ENCODE measurements around the gene OR14J1.
"Not testable (repeated sequence)": the region's sequence is repeated elsewhere in the genome, so short reads cannot be mapped to it uniquely, and the experiment has no call there.

OR14J1 gene, protein sequence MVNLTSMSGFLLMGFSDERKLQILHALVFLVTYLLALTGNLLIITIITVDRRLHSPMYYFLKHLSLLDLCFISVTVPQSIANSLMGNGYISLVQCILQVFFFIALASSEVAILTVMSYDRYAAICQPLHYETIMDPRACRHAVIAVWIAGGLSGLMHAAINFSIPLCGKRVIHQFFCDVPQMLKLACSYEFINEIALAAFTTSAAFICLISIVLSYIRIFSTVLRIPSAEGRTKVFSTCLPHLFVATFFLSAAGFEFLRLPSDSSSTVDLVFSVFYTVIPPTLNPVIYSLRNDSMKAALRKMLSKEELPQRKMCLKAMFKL

DNA sequence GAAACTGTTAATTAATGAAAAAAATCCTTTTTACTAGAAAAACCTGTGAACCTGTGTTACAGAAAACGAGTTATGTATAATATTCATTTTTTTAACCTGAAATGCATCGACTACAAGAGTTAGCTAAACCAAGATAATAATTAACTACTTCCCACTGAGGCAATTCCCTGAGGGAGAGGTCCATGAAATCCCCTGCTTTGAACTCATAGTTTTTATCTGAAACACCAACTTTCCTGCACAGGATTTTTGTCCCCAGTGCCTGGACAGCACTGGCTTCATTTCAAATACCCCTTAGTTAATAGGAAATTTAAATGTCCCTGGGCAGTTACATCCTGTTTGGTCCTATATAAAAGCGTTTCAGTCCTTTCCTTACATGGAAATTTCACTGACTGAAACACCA lies at the start of gene OR14J1:
Gene OR14J1, plus strand, starts transcription at position 386 of the 400 bp plus-strand sequence. CDS start 4,989 bp downstream, outside the sequence.
- no peak for DNase-seq (ENCODE audit: low read depth)

DNA sequence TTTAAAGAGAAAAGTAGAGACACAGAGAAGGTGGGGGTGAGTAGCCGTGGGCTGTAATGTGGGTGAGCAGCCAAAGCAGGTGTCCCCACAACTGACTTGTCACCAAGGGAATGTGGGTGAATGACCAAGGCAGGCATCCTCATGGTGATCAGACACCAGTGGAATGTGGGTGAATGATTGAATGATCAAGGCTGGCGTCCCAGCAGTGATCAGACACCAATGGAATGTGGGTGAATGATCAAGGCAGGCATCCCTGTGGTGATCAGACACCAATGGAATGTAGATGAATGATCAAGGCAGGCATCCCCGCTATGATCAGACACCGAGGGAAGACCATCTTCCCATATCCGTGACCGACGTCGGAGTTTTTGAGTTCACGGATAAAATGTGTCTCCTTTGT lies 49.8 kb upstream of the OR14J1 start:
- no peak for DNase-seq (ENCODE audit: low read depth)

DNA sequence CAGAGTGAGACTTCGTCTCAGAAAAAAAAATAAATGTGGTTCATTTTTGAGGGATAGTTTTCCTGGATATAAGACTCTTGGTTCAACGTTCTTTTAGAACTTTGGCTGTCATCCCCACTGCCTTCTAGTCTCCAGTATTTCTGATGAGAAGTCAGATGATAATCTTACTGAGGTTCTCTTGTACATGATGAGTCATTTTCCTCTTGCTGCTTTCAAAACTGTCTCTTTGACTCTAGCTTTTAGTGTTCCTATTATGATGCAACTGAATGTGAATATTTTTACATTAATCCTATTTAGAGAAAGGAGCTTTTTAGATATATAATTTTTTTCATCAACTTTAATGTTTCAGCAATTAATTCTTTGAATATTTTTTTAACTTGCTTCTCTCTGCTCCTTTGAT lies 46.0 kb upstream of the OR14J1 start:
- no peak for DNase-seq (ENCODE audit: low read depth)

DNA sequence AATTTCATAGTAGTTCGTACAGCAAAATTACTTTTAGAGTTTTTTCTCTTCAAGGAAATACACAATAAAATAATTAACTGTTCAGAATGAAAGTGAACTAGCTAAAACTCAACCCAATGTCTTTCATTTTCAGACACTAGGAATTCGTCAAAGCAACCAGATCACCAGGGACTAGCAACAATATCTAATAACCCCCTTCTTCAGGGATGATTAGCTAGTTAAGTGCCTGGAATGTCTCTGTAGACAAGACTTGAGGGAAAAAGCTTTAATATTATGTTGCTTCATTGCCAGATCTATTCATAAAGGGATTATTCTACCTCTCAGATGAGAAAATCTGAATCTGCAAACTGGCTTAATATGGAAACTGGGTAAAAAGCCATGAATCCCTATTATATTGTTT lies 41.8 kb upstream of the OR14J1 start:
- no peak for DNase-seq (ENCODE audit: low read depth)

DNA sequence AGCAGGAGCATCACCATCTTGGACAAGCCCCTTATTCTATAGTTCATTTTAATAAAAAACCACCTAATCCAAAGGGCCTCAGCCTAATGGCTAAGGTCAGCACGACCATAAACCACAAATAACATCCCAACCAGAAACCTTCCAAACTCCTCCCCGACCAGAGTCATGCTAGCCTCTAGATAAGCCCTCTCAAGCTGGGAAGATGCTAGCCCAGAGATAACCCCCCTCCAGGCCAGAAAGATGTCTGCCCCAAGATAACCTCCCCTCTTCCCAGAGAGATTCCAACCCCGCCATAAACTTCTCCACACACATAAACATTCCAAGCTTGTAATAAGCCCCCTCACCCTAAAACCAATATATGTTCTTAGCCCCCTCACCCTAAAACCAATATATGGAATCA lies 38.5 kb upstream of the OR14J1 start:
- no peak for DNase-seq (ENCODE audit: low read depth)

DNA sequence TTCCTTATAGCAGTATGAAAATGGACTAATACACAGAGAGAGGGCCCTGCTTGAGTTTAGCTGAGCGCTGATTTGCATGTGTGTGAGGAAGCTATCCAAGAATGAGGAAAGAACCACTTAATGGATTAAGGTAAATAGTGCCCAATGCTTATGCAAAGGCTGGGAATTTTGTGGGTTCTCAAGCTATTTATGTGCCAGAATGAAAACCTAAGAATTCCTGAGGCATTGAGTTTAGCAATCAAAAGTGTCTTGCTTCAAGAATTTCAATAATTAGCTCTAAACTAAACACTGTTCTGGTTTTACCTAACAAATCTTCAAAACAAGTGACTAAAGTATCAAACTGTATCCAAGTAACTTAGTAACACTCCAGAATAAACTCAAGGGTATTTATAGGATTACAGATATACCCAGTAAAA lies 7.0 kb upstream of the OR14J1 start:
- no peak for DNase-seq (ENCODE audit: low read depth)

DNA sequence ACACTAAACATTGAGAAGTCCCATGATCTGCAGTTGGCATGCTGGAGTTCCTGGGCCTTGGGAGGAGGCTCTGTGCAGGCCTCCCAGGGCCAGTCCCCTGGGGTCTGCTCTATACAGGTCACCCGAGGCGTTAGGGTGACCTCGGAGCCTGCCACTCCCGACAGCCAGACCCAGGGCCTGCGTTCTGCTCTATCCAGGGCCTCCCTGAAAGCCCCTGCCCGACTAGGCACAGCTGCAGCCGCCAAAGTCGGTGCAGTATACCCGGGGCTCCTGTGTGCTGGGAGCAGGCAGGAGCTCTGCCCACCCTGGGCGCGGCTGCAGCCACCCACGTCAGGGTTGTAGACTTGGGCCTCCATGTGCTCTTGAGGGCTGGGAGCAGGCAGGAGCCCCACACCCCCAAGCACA lies 6.3 kb upstream of the OR14J1 start:
- no peak for DNase-seq (ENCODE audit: low read depth)

DNA sequence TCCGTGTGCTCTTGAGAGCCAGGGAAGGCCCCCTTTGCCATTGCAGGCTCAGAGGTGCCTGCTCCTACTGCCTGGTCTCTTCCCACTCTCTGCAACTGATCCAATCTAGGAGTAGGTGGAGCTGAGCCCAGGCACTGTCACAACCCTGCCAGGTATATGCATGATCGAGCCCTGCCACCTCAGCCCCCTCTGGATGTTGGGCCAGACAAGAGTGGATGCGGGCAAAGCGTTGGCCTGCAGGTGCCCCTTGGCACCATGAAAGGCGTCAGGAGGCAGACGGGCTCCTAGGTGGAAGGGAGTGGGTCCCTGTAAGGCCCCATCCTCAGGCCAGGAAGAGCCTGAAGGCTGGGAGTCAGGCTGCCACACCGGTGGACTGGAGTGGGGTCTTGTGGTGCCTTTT lies 5.9 kb upstream of the OR14J1 start:
- DNase-seq (ENCODE audit: low read depth) = no peak

DNA sequence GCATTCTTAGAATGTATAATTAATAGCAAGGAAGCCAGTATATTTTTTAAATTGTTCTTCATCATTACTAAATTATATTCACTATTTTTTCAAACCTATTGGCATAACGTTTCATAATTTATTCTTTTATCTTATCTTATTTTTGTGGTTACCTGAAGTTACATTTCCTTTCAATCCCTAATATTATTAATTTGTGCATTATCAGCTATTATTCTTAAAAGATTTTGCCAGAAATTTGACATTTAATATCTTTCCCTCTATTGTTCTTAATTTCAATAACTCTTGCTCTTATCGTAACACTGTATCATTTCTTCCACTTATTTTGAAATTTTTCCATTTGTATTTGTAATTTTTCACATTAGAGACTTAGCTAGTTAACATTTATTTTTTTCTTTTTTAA lies 18.4 kb downstream of the OR14J1 start:
- DNase-seq (ENCODE audit: low read depth) = no peak

DNA sequence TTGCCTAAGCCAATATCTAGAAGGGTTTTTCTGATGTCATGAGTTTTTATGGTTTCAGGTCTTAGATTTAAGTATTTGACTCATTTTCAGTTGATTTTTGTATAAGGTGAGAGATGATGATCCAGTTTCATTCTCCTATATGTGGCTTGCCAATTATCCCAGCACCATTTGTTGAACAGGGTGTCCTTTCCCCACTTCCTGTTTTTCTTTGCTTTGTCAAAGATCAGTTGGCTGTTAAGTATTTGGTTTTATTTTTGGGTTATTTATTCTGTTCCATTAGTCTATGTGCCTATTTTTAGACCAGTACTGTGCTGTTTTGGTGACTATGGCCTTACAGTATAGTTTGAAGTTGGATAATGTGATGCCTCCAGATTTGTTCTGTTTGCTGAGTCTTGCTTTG lies 21.8 kb downstream of the OR14J1 start:
- not testable (repeated sequence) for DNase-seq (ENCODE audit: low read depth)

DNA sequence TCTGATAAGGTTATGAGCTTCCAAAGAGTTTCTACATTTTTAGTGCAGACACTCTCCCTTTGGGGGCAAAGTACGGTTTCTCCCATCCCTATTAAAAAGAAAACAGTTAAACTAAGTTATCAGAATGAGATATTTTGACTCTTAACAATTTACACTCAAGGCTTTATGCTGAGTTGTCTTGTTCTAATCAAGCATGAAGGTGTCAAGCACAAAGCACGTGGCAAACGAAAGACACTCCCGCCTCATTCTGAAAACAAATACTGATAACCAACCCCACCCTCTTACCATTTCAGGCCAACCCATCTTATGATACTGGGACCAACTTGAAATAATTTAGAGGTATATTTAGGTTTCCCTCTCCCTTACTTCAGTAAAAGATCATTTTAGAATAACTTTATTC lies 24.3 kb downstream of the OR14J1 start:
- no peak for DNase-seq (ENCODE audit: low read depth)

DNA sequence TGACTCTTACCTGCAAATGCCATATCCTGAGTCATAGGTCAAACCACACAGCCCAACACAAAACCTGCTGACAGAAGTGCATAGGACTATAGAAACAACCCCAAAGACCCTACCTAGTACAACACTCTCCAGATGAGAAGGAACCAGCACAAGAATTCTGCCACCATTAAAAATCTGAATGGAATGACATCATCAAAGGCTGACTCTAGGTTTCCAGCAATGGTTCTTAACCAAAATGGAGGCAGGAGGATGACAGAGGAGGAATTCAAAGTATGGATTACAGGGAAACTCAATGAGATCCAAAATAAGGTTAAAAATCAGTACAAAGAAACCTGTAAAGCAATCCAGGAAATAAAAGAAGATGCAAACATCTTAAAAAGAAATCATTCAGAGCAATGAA lies 31.2 kb downstream of the OR14J1 start:
- no peak for DNase-seq (ENCODE audit: low read depth)

DNA sequence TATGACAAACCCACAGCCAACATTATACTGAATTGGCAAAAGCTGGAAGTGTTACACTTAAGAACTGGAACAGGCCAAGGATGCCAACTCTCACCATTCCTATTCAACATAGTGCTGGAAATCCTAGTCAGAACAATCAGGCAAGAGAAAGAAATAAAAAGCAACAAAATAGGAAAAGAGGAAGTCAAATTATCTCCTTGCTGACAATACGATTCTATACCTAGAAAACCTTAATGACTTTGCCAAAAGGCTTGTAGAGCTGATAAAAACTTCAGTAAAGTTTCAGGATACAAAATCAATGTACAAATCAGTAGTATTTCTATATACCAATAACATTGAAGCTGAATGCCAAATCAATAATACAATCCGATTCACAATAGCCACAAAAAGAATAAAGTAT lies 34.8 kb downstream of the OR14J1 start:
- no peak for DNase-seq (ENCODE audit: low read depth)

DNA sequence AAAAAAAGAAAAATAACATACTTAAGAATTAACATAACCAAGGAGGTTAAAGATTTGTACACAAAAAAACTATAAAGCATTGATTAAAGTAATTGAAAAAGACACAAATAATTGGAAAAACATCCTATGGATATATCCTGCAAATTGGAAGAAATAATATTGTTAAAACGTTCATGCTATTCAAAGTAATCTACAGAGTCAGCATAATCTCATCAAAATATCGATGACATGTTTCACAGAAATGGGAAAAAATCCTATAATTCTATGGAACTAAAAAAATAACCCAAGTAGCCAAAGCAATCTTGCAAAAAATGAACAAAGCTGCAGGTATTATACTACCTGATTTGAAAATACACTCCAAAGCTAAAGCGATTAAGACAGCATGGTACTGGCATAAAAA lies 43.9 kb downstream of the OR14J1 start:
- no peak for DNase-seq (ENCODE audit: low read depth)

DNA sequence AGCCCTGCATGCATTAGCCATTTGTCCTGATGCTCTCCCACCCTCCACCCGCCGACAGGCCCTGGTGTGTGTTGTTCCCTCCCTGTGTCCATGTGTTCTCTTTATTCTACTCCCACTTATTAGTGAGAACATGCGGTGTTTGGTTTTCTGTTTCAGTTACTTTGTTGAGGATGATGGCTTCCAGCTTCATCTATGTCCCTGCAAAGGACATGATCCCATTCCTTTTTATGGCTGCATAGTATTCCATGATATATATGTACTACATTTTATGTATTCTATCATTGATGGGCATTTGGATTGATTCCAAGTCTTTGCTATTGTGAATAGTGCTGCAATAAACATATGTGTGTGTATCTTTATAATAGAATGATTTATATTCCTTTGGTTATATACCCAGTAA lies 47.8 kb downstream of the OR14J1 start:
- DNase-seq (ENCODE audit: low read depth) = not testable (repeated sequence)

DNA sequence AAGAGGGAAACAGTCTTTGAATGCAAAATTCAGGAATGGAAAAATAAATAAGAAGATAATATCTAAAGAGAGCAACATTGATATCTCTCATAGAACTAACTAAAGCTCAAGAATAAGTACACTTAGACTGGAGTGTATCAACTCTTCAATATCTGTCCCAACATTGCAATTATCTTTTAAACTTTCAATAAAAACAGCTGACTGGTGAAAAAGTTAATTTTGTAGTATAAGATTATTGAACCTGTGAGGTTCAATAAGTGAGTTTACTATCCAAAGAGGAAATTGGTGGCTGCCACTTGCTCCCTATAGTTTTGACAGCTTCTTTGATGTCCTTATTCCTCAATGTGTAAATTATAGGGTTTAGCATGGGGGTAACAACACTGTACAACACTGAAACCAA lies 53.5 kb downstream of the OR14J1 start:
- no peak for DNase-seq (ENCODE audit: low read depth)

DNA sequence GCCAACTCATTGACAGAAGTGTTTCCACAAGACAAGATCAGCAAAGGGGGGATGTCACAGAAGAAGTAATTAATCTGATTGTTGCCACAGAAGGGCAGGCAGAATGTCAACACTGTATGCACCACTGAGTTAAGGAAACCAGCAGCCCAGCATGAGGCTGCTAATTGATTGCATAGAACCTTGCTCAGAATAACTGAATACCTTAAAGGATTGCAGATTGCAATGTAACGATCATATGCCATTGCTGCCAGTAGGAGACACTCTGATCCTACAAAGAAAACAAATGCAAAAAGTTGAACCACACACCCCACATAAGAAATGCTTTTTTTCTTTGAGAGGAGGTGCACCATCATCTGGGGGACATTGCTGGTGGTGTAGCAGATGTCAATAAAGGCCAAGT lies 54.1 kb downstream of the OR14J1 start:
- no peak for DNase-seq (ENCODE audit: low read depth)
